HepG2 (cell line): ENCODE data around the gene FBXW5. TPM values are rescaled to one million over a fixed set of nuclear protein-coding genes. Genes with fewer than 3 reads are reported as not detected.

Experiments
- AHDC1 ChIP-seq: sonication (generic); formaldehyde crosslinking; IDR thresholded peaks from 2 replicates; pipeline ENCODE4 v1.5.1; 2020; ENCODE audit warnings: mild to moderate bottlenecking, missing genetic modification reagents, borderline replicate concordance
- FOXO4 ChIP-seq: sonication (generic); formaldehyde crosslinking; conservative IDR thresholded peaks from 2 replicates; pipeline ENCODE4 v1.8.1; 2023; ENCODE audit warnings: missing genetic modification reagents
- GATAD2A ChIP-seq: IDR thresholded peaks from 2 replicates; pipeline ENCODE4 v1.6.1; 2016
- HOXA7 ChIP-seq: sonication (generic); formaldehyde crosslinking; IDR thresholded peaks from 2 replicates; pipeline ENCODE4 v1.8.1; 2022; ENCODE audit warnings: mild to moderate bottlenecking, missing genetic modification reagents, moderate library complexity
- KDM6A ChIP-seq: IDR thresholded peaks from 2 replicates; pipeline ENCODE4 v1.6.1; 2016; ENCODE audit warnings: low read depth
- PHF20 ChIP-seq: sonication (generic); formaldehyde crosslinking; IDR thresholded peaks from 2 replicates; pipeline ENCODE4 v1.5.0; 2020; ENCODE audit warnings: mild to moderate bottlenecking, missing genetic modification reagents
- PHF8 ChIP-seq: sonication (generic); formaldehyde crosslinking; IDR thresholded peaks from 2 replicates; pipeline ENCODE4 v1.5.0; 2020; ENCODE audit warnings: missing genetic modification reagents
- SALL1 ChIP-seq: sonication (generic); formaldehyde crosslinking; IDR thresholded peaks from 2 replicates; pipeline ENCODE4 v1.8.0; 2022; ENCODE audit warnings: mild to moderate bottlenecking, missing genetic modification reagents
- SPEN ChIP-seq: sonication (generic); formaldehyde crosslinking; IDR thresholded peaks from 2 replicates; pipeline ENCODE4 v1.5.1; 2020; ENCODE audit warnings: low read depth, mild to moderate bottlenecking, missing genetic modification reagents
- ZMAT3 ChIP-seq: sonication (generic); formaldehyde crosslinking; conservative IDR thresholded peaks from 2 replicates; pipeline ENCODE4 v1.7.0; 2021; ENCODE audit warnings: missing genetic modification reagents
- ZNF143 ChIP-seq: sonication (generic); formaldehyde crosslinking; IDR thresholded peaks from 2 replicates; pipeline ENCODE4 v1.4.0; 2020; ENCODE audit warnings: missing genetic modification reagents
- ZNF205 ChIP-seq: IDR thresholded peaks from 2 replicates; pipeline ENCODE4 v1.6.1; 2018; ENCODE audit warnings: missing biosample characterization, missing genetic modification reagents
- ZNF350 ChIP-seq: sonication (generic); formaldehyde crosslinking; IDR thresholded peaks from 2 replicates; pipeline ENCODE4 v1.4.0; 2020; ENCODE audit warnings: mild to moderate bottlenecking, low read depth, missing genetic modification reagents, borderline replicate concordance
- ZNF589 ChIP-seq: sonication (generic); formaldehyde crosslinking; conservative IDR thresholded peaks from 2 replicates; pipeline ENCODE4 v1.8.0; 2022; ENCODE audit warnings: mild to moderate bottlenecking, moderate library complexity, missing genetic modification reagents
- ZSCAN21 ChIP-seq: sonication (generic); formaldehyde crosslinking; IDR thresholded peaks from 2 replicates; pipeline ENCODE4 v1.8.0; 2022; ENCODE audit warnings: mild to moderate bottlenecking, missing genetic modification reagents, moderate library complexity, borderline replicate concordance
- ZSCAN30 ChIP-seq: sonication (generic); formaldehyde crosslinking; IDR thresholded peaks from 2 replicates; pipeline ENCODE4 v1.5.0; 2020; ENCODE audit warnings: mild to moderate bottlenecking, missing genetic modification reagents
- polyA plus RNA-seq, 8 experiments: library from polyadenylated mRNA; depleted of rRNA in 3 of 8; stranded (reverse) in 7 of 8; unstranded in 1 of 8; fragments of >200 nt; fragmentation: Illumina TruSeq in 4 of 8; extraction: Trizol in 4 of 8; gene quantifications; 2 replicates each; pipeline versions ENCODE4 v1.2.1 to v1.2.3, GENCODE V29; 2011 to 2016; ENCODE audit warnings: low read depth in 4 of 8, missing spikeins in 1 of 8, mixed read lengths in 1 of 8; ENCODE audit not compliant: insufficient read depth in 1 of 8
- total RNA-seq, 5 experiments: library from RNA; depleted of rRNA; stranded (reverse); fragments of >200 nt; fragmentation: Illumina TruSeq; extraction: Trizol; gene quantifications; 2 replicates each; pipeline ENCODE4 v1.2.3, GENCODE V29; 2016; ENCODE audit warnings: low read depth in 1 of 5
- TF ChIP-seq, protein P1 (sequence below): sonication (generic); formaldehyde crosslinking; IDR thresholded peaks from 2 replicates; pipeline ENCODE4 v1.5.0; 2020; ENCODE audit warnings: missing genetic modification reagents
- TF ChIP-seq, protein P2 (sequence below): sonication (generic); formaldehyde crosslinking; IDR thresholded peaks from 2 replicates; pipeline ENCODE4 v1.5.1; 2020; ENCODE audit warnings: missing genetic modification reagents, mild to moderate bottlenecking, borderline replicate concordance

Gene FBXW5
- total and polyA plus RNA-seq, 2 of the 13 experiments (the other 11 are each of a cell fraction or from before 2014, with no cell fraction given) = 52.0 to 60.4 TPM

DNA sequence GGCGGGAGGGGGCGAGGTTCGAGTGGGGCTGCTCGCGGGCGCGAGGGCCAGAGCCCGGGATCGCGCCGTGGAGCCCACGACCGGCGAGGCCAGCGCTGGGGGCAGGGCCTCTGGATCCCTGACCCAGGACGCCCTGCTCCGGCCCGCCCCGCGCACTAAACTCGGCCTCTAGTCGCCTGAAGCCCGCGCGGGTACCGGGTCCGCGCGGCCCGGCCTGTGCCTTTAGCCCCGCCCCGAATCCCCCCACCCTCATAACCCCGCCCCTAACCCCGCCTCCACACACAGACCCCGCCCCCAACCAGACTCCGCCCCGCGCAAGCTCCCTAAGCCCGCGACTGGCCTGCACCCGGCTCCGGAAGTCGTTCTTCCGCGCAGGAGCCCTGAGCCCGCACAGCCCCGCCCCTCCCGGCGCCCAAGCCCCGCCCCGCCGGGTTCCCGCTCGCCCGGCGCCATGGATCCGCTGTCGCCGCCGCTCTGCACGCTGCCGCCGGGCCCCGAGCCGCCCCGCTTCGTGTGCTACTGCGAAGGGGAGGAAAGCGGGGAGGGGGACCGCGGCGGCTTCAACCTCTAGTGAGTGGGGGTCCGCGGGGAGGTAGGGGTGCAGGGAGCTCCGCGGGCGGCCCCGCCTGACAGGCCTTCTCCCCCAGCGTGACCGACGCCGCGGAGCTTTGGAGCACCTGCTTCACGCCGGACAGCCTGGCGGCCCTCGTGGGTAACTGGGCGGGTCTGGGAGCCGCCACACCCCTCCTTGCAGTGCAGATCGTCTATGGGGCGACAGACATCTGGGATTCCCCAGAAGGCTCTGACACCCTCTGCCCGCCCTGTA, 47.7 kb upstream of the FBXW5 start, which contains the start of gene PAXX (continued):
- TF ChIP-seq KDM6A (no peak), ZMAT3 (peak; percentile 76), ZSCAN30 (CRISPR knock-in tag) (no peak), ZNF205 (CRISPR knock-in tag) (0 out of 2 replicates have a peak, but pooled peaks have one; percentile 35), ZNF589 (CRISPR knock-in tag) (0 out of 2 replicates have a peak, but pooled peaks have one; percentile 52), ZNF143 (CRISPR knock-in tag) (no peak), FOXO4 (no peak), ZNF350 (no peak), SALL1 (peak; percentile 45; the same call in 1 of the 2 replicates), PHF20 (CRISPR knock-in tag) (peak; percentile 14; the same call in 1 of the 2 replicates), ZSCAN21 (CRISPR knock-in tag) (0 out of 2 replicates have a peak, but pooled peaks have one; percentile 36), HOXA7 (no peak), GATAD2A (CRISPR knock-in tag) (0 out of 2 replicates have a peak, but pooled peaks have one; percentile 20), AHDC1 (CRISPR knock-in tag) (no peak), SPEN (no peak), PHF8 (peak; percentile 75)
- TF ChIP-seq, protein P1, sequence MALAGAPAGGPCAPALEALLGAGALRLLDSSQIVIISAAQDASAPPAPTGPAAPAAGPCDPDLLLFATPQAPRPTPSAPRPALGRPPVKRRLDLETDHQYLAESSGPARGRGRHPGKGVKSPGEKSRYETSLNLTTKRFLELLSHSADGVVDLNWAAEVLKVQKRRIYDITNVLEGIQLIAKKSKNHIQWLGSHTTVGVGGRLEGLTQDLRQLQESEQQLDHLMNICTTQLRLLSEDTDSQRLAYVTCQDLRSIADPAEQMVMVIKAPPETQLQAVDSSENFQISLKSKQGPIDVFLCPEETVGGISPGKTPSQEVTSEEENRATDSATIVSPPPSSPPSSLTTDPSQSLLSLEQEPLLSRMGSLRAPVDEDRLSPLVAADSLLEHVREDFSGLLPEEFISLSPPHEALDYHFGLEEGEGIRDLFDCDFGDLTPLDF = 0 out of 2 replicates have a peak, but pooled peaks have one; percentile 56
- TF ChIP-seq, protein P2, sequence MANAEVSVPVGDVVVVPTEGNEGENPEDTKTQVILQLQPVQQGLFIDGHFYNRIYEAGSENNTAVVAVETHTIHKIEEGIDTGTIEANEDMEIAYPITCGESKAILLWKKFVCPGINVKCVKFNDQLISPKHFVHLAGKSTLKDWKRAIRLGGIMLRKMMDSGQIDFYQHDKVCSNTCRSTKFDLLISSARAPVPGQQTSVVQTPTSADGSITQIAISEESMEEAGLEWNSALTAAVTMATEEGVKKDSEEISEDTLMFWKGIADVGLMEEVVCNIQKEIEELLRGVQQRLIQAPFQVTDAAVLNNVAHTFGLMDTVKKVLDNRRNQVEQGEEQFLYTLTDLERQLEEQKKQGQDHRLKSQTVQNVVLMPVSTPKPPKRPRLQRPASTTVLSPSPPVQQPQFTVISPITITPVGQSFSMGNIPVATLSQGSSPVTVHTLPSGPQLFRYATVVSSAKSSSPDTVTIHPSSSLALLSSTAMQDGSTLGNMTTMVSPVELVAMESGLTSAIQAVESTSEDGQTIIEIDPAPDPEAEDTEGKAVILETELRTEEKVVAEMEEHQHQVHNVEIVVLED (CRISPR knock-in tag) = peak; percentile 42; the same call in 1 of the 2 replicates
